Measurements from ENCODE around the gene NECTIN4.

- TF ChIP-seq CTCF (IDR thresholded peaks at IDR 0.05 in 4 of 5, conservative IDR thresholded peaks at IDR 0.05 in 1 of 5): no peak
- TF ChIP-seq POLR2A (IDR thresholded peaks at IDR 0.05): no peak
Measured at GRCh38 chr1:161098210-161099068, 9.1 kb upstream of the NECTIN4 start, which contains the start of gene KLHDC9.

Data from gastrocnemius medialis (tissue), 4 donors.